ENCODE data around the gene CCDC197.

Gene CCDC197

GRCh38 chr14:94027566-94028449, 30.7 kb downstream of the CCDC197 start:
- DNase-seq: no peak

GRCh38 chr14:94028450-94028826, 31.3 kb downstream of the CCDC197 start:
- DNase-seq: no peak

GRCh38 chr14:94029265-94029664, 32.2 kb downstream of the CCDC197 start:
- DNase-seq: no peak

GRCh38 chr14:94029671-94030203, 32.6 kb downstream of the CCDC197 start:
- no peak for DNase-seq

GRCh38 chr14:94030571-94030970, 33.5 kb downstream of the CCDC197 start:
- no peak for DNase-seq

- no peak for DNase-seq
These were observed 34.2 kb downstream of the CCDC197 start for GRCh38 chr14:94031161-94031882.

GRCh38 chr14:94031883-94032279, 34.8 kb downstream of the CCDC197 start:
- DNase-seq: no peak

GRCh38 chr14:94034886-94035285, 37.8 kb downstream of the CCDC197 start:
- DNase-seq: no peak

GRCh38 chr14:94036313-94037167, 39.4 kb downstream of the CCDC197 start:
- DNase-seq: peak; percentile 29

- DNase-seq: no peak
These were observed 40.9 kb downstream of the CCDC197 start for GRCh38 chr14:94037954-94038353.

- no peak for DNase-seq
These were observed 41.4 kb downstream of the CCDC197 start for GRCh38 chr14:94038510-94038909.

GRCh38 chr14:94038921-94039629, 42.0 kb downstream of the CCDC197 start:
- DNase-seq: no peak

GRCh38 chr14:94040247-94040646, 43.1 kb downstream of the CCDC197 start:
- DNase-seq: no peak

GRCh38 chr14:94040796-94041195, 43.7 kb downstream of the CCDC197 start:
- DNase-seq: no peak

GRCh38 chr14:94041551-94042346, 44.6 kb downstream of the CCDC197 start:
- no peak for DNase-seq

- no peak for DNase-seq
These were observed 45.5 kb downstream of the CCDC197 start for GRCh38 chr14:94042433-94043091.

- no peak for DNase-seq
These were observed 46.1 kb downstream of the CCDC197 start for GRCh38 chr14:94043111-94043755.

- DNase-seq: no peak
These were observed 46.8 kb downstream of the CCDC197 start for GRCh38 chr14:94043756-94044475.

- DNase-seq: no peak
These were observed 47.5 kb downstream of the CCDC197 start for GRCh38 chr14:94044476-94045091.
